DOHH2 (cell line): Measurements from ENCODE around the gene FDXR.

Source experiments
- H3F3A ChIP-seq: fragments of 200-600 bp; sonication (generic), shearing (Covaris generic); 2 replicates; pipeline ENCODE4 v1.6.0; 2016; ENCODE audit warnings: antibody characterized with exemption, mild to moderate bottlenecking; ENCODE audit not compliant: control insufficient read depth, insufficient read depth
- H3K27ac ChIP-seq: fragments of 200-600 bp; sonication (generic); 2 replicates; pipeline ENCODE4 v1.5.1; 2014; ENCODE audit warnings: low read depth, mild to moderate bottlenecking, low read length, moderate library complexity
- H3K27me3 ChIP-seq: fragments of 200-600 bp; sonication (generic); 2 replicates; pipeline ENCODE4 v1.6.1; 2014; ENCODE audit warnings: mild to moderate bottlenecking, low read length, mixed read lengths; ENCODE audit not compliant: control insufficient read depth
- H3K36me3 ChIP-seq: fragments of 200-600 bp; sonication (generic); 2 replicates; pipeline ENCODE4 v1.6.1; 2014; ENCODE audit warnings: mild to moderate bottlenecking, low read length, moderate library complexity, mixed read lengths; ENCODE audit not compliant: control insufficient read depth
- H3K4me1 ChIP-seq: fragments of 200-600 bp; sonication (generic); 2 replicates; pipeline ENCODE4 v1.6.1; 2014; ENCODE audit warnings: mild to moderate bottlenecking, low read length, mixed read lengths; ENCODE audit not compliant: control insufficient read depth
- H3K4me2 ChIP-seq: fragments of 200-600 bp; sonication (generic); 2 replicates; pipeline ENCODE4 v1.6.0; 2014; ENCODE audit warnings: mild to moderate bottlenecking, low read length, moderate library complexity
- H3K4me3 ChIP-seq: fragments of 200-600 bp; sonication (generic); 2 replicates; pipeline ENCODE4 v1.5.1; 2014; ENCODE audit warnings: mild to moderate bottlenecking, low read length, mixed read lengths
- H3K79me2 ChIP-seq: fragments of 200-600 bp; sonication (generic); 2 replicates; pipeline ENCODE4 v1.6.1; 2014; ENCODE audit warnings: mild to moderate bottlenecking, low read length, mixed read lengths; ENCODE audit not compliant: control insufficient read depth
- H3K9me2 ChIP-seq: fragments of 200-600 bp; sonication (generic); replicated peaks from 2 replicates; pipeline ENCODE4 v1.6.1; 2014; ENCODE audit warnings: mild to moderate bottlenecking, low read length, mixed read lengths; ENCODE audit not compliant: control insufficient read depth
- H3K9me3 ChIP-seq: fragments of 200-600 bp; sonication (generic); 2 replicates; pipeline ENCODE4 v1.6.1; 2014; ENCODE audit warnings: antibody characterized with exemption, low read length, mixed read lengths; ENCODE audit not compliant: control insufficient read depth, insufficient read depth
- H4K20me1 ChIP-seq: fragments of 200-600 bp; sonication (generic); 2 replicates; pipeline ENCODE4 v1.6.0; 2014; ENCODE audit warnings: low read depth, mild to moderate bottlenecking, antibody characterized with exemption, low read length, moderate library complexity; ENCODE audit not compliant: control insufficient read depth, insufficient read depth
- CTCF ChIP-seq: fragments of 200-600 bp; sonication (generic); IDR thresholded peaks from one replicate; pipeline ENCODE4 v1.5.1; 2014; ENCODE audit warnings: antibody characterized with exemption, mild to moderate bottlenecking, low read depth, low read length; ENCODE audit not compliant: poor library complexity, severe bottlenecking
- EZH2phosphoT487 ChIP-seq: fragments of 200-600 bp; sonication (generic); IDR thresholded peaks from 2 replicates; pipeline ENCODE4 v1.6.1; 2017; ENCODE audit warnings: borderline replicate concordance, mild to moderate bottlenecking, antibody characterized with exemption, low read length, moderate library complexity, mixed read lengths

FDXR gene

GRCh38 chr17:74875977-74876593 lies 3.3 kb upstream of the FDXR start:
- Histone ChIP-seq H3K9me3 (no peaks in the 10 kb centered on the region), H4K20me1 (no peaks in the 10 kb centered on the region), H3K4me3 (no peak overlapping the region), H3K36me3 (0 out of 2 replicates have a peak, but pooled peaks cover 3% of the 10 kb centered on the region), H3K27me3 (no peaks in the 10 kb centered on the region), H3K79me2 (peaks cover 11% of the 10 kb centered on the region), H3K4me1 (peaks cover 18% of the 10 kb centered on the region), H3K27ac (no peak overlapping the region), H3F3A (peaks cover 7% of the 10 kb centered on the region), H3K9me2 (no peaks in the 10 kb centered on the region), H3K4me2 (no peak overlapping the region)
- TF ChIP-seq EZH2phosphoT487 = no peak
- TF ChIP-seq CTCF = no peak

- peaks cover 18% of the 10 kb centered on the region for H3K4me1 ChIP-seq
- peaks cover 11% of the 10 kb centered on the region for H3K79me2 ChIP-seq
- H3K9me2 ChIP-seq = no peaks in the 10 kb centered on the region
- TF ChIP-seq EZH2phosphoT487 = no peak
- no peak for TF ChIP-seq CTCF
- H3F3A ChIP-seq = peaks cover 7% of the 10 kb centered on the region
- no peak overlapping the region for H3K27ac ChIP-seq
- H3K9me3 ChIP-seq = no peaks in the 10 kb centered on the region
- H3K36me3 ChIP-seq = 0 out of 2 replicates have a peak, but pooled peaks cover 3% of the 10 kb centered on the region
- no peak overlapping the region for H3K4me2 ChIP-seq
- no peaks in the 10 kb centered on the region for H3K27me3 ChIP-seq
- H3K4me3 ChIP-seq = no peak overlapping the region
- no peaks in the 10 kb centered on the region for H4K20me1 ChIP-seq
Measured at GRCh38 chr17:74875155-74875976, 2.6 kb upstream of the FDXR start.

- no peaks in the 10 kb centered on the region for H3K27me3 ChIP-seq
- no peaks in the 10 kb centered on the region for H4K20me1 ChIP-seq
- H3K27ac ChIP-seq = no peak overlapping the region
- H3K4me3 ChIP-seq = 0 out of 2 replicates have a peak overlapping the region, but pooled peaks have one; percentile 93
- peaks cover 7% of the 10 kb centered on the region for H3F3A ChIP-seq
- H3K9me2 ChIP-seq = no peaks in the 10 kb centered on the region
- peak overlapping the region; percentile 63 for H3K4me2 ChIP-seq
- H3K9me3 ChIP-seq = no peaks in the 10 kb centered on the region
- peaks cover 11% of the 10 kb centered on the region for H3K79me2 ChIP-seq
- no peak for TF ChIP-seq CTCF
- no peak for TF ChIP-seq EZH2phosphoT487
- H3K36me3 ChIP-seq = 0 out of 2 replicates have a peak, but pooled peaks cover 3% of the 10 kb centered on the region
- H3K4me1 ChIP-seq = peaks cover 18% of the 10 kb centered on the region
Measured at GRCh38 chr17:74874615-74875037, 1.8 kb upstream of the FDXR start.
